Stimulated activated CD4-positive, alpha-beta T cell treated with anti-CD3 and anti-CD28 coated beads, Interleukin-1b, Interleukin-23, amount 100 ng/mL, for 48 hours (primary cell): Measurements from ENCODE around the gene NHS.
"Not testable (repeated sequence)": the region's sequence is repeated elsewhere in the genome, so short reads cannot be mapped to it uniquely, and the experiment has no call there.

ENCODE experiments used
- DNase-seq: peaks from one replicate; pipeline ENCODE4 v3.0.0-alpha.2; 2020

The NHS gene

GRCh38 chrX:17553961-17554482 lies 179.0 kb downstream of the NHS start:
- no peak for DNase-seq

GRCh38 chrX:17554914-17555313 lies 179.9 kb downstream of the NHS start:
- DNase-seq = no peak

GRCh38 chrX:17555846-17556245 lies 180.8 kb downstream of the NHS start:
- DNase-seq = no peak

DNA sequence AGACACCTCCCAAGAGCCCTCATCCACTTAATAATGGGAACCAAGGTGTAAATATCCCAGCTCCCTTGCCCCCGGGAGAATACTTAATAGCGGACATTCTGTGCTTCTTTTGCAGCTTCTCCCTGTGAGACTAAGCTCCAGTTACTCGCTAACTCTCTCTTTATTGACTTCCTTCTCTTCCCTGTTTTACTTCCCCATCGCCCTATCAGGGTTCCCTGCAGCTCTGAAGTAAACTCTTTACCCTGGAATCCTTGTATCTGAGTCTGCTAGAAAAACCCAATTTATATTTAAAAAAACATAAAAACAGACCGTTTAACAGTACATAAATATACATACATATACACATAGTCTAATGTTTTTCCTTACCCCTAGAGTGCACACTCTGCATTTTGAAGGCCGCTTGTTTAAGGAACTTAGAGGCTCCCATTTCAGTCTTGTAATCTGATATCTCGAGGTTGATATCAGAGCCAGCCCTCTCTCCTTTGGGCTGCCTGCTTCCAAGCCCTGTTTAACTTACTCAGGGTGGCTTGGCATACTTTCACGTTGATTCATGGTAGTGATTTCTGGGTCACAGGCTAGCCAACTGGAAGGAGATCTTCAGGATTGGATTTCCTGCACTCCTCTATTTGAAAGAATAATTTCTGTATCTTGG lies 184.9 kb downstream of the NHS start:
- no peak for DNase-seq

DNA sequence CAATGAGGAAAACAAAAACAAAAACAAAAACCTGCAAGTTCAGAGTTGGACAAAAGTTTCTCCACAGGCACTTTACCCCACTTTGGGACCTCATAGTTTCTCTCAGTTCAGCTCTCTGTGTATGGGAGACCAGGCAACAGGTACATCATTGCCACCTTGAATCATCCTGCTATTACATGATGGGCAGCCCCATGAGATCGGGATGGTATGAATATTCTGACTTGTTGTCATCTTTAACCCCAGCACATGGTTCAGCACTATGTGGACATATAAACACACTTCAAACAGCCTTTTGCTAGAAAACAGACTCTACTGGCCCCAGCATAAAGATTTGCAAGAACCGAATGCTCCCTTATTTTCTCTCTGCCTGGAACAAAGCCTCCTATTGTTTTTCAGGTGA lies 185.4 kb downstream of the NHS start:
- DNase-seq = no peak

- no peak for DNase-seq
Observed at GRCh38 chrX:17563076-17563475, 188.1 kb downstream of the NHS start.

- no peak for DNase-seq
Observed at GRCh38 chrX:17563515-17563914, 188.5 kb downstream of the NHS start.

- DNase-seq = no peak
Observed at GRCh38 chrX:17564689-17565409, 189.8 kb downstream of the NHS start.

DNA sequence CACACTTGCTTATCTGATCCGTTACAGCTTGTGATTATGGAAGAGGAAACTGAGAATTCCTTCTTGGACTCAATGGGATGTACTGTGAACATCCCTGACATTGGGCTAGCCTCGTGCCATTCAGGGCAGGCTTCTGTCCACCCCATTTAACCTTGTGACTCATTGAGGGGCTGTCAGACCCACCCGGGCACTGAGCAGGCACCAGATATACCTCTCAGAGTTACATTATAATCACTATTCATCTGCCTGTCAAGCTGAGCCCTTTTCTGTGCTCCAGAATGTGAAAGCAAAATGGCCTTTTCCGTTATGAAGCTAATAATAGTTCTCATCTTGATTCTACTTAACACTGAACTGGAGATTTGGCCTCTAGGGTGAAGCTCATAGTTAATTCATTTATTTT lies 191.7 kb downstream of the NHS start:
- no peak for DNase-seq

DNA sequence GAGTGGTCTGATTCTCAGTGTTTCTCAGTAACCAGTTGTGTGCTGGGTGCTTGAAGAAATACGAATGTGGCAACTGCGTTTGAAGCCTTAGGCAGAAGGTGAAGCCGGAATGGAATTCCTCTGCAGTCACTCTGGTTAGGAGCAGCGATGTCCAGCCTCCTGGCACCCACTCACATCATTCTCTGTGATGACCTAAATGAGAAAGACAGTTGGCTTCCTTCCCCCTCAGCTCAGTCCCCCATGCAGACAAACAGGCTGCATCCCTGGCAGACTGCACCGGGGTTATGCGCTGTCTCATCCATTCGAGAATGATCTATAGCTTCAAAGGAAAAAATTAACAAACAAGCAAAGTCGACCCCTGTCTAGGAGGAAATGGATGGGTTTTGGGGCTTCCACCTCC lies 192.2 kb downstream of the NHS start:
- no peak for DNase-seq

DNA sequence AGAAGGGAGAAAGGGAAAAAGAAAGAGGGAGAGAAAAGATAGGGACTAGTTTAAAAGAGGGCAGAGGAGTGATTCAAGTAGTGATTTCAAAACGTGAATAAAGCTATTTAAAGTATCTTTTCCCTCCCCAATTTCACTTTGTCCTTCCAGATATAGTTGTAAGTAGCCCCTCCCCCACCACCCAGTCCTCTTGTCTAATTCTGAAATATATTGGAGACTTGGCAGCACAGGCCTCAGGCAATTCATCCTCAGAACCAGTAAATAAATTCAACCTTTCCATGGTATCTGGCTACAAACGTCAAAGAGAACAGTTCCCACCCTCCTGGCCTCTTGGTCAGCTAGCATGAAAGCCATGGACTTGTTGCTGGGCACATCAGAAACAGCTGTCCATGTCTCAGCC lies 192.8 kb downstream of the NHS start:
- DNase-seq = no peak

- DNase-seq = not testable (repeated sequence)
Observed at GRCh38 chrX:17568804-17569203, 193.8 kb downstream of the NHS start.

DNA sequence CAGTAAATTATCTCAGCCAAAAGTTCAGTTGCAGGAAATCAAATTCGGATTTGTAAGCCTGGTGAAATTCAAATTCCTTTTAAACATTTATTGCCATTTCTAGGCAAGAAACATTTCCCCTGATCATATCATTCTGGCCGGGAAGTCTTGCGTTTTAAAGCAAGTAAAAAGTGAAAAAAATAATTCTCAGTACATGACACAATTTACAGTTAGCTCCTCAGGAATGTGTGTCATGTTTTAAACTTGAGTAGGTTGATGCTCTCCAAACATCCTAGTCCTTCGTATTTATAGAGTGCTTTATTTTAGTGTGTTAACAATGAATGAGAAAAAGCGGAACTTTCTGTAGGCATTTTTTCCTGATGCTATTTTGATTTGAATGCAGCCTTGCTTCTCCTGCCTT lies 204.0 kb downstream of the NHS start:
- no peak for DNase-seq

GRCh38 chrX:17580539-17581152 lies 205.6 kb downstream of the NHS start:
- DNase-seq = no peak

DNA sequence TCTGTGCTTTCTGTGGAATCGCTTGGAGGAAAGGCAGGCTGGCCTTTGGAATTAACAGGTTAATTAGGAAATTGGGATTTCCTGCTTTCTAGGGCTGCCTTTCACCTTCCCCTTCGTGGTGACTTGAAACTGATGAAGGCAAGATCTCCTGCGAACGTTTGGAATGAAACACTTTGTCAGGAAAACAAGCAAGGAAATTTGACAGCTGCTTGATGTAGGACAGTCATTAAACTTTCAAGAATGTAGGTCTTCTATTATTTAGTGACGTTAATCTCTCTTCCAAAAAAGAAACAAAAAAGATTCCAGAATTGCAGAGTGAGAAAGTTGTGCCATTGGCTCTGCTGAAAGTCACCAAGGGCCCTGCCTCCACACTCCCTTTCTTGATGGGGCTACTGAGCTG lies 206.6 kb downstream of the NHS start:
- no peak for DNase-seq

- DNase-seq = no peak
Observed at GRCh38 chrX:17584248-17584681, 209.3 kb downstream of the NHS start.

DNA sequence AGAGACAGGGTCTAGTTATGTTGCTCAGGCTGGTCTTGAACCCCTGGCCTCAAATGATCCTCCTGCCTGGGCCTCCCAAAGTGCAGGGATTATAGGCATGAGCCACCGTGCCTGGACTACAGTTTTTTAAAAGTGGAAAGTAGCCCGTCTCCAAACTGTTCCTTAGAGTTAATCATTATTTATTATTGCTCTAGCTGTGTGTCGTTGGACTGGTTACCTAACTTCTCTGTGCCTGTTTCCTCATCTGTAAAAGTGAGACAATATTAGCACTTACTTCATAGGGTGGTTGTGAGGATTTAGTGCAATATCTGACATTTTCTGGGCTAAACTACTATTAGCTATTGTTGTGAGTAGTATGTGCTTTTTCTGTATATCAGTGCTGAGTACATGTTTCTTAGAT lies 210.0 kb downstream of the NHS start:
- DNase-seq = no peak

DNA sequence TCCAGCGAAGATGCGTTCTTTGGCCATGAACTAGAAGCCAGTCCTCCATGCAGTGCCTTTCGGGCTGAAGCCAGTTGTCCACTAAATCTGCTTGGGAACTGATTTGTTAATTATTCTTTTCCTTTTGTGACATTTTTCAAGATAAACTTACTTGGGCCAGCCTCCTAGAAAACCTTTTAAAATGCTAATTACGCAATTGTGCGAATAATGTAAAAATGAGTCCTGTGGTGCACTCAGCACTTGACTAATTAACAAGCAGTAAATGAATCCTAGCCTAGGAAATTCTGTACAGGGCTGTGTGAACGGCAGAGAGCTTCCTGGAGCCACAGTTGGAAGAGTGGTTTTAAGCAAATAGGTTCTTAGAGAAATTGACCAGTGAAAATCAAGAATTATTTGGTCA lies 212.4 kb downstream of the NHS start:
- no peak for DNase-seq

DNA sequence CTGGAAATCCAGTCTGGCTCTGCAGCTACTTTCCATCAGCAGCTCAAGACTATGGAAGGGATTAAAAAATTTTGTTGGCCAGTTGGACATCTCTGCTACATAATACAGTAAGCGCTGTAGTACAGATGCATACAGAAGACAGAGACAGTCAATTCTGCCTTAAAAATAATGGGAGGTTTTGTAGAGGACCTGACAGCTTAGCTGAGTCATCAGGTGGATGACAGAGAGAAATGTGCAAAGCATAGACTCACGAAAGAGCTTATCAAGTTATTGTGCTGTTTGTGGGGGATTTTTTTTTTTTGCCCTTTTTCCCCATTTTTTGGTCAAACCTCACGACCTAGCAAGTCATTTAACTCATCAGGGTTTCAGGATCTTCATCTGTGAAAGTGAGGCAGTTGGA lies 213.3 kb downstream of the NHS start:
- DNase-seq = no peak

DNA sequence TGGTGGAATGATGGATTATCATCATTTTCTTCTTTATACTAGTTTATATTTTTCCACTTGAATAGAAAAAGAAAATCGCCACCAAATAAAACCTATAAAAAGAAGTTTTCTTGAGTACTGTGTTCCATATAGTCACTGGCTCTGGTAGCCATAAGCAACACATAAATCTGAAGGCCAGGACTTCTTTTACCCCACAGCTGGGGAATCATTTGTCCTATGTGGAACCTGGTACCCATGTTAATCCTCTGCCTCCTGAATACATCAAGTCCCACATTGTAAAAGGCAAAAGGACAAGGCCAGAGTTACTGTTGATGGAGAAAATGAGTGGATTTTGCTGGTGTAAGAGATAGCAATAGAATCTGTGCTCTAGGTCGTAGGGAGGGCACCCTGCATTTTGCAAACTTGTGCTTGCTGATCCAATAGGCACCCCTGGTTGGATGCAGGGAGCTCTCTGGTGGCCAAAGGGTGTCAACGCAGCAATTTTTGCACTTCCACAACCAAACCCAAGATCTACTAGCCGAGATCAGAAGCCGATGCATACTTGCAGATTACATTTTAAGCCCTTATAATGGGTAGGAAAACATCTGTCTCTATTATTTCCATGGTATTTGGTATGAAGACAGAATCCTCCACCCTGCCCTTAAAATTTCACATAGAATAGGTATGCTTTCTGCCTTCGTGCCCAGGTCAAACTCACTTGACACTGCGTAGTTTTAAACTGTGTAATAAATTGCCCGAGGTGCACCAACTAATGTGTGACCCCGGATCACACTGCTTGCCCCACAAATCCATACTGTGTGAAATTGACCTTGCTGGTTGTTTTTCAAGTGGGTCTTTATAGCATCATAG lies 216.1 kb downstream of the NHS start:
- DNase-seq = peak; percentile 39

GRCh38 chrX:17591741-17592110 lies 216.7 kb downstream of the NHS start:
- DNase-seq = peak; percentile 4

- DNase-seq = no peak
Observed at GRCh38 chrX:17592117-17592516, 217.1 kb downstream of the NHS start.

- no peak for DNase-seq
Observed at GRCh38 chrX:17594693-17595092, 219.7 kb downstream of the NHS start.
